ENCODE data around the gene MAP2K7. TPM values are rescaled to one million over a fixed set of nuclear protein-coding genes. Genes with fewer than 3 reads are reported as not detected.

MAP2K7 gene
- total and polyA plus RNA-seq, 4 donors = 14.7 to 34.3 (median 25.0) TPM

GRCh38 chr19:7870571-7871436 is 32.9 kb upstream of the MAP2K7 start:
- intact Hi-C loops (cut with DNase I) = no loop called here
- WGBS, 2 donors = 64 to 69% methylated on average over 11 of the region's 11 CpGs
- Histone ChIP-seq H3K4me3 (ENCODE audit: low read length in 2 of 2) (no peak overlapping the region), H3K36me3 (ENCODE audit: control insufficient read depth in 1 of 2, insufficient read depth in 2 of 2, low read length in 1 of 2) (no peaks in the 10 kb centered on the region), H3K27me3 (ENCODE audit: control insufficient read depth in 1 of 2, insufficient read depth in 2 of 2, low read length in 1 of 2) (peaks cover 0 to 1% of the 10 kb centered on the region in 2 donors), H3K9me3 (ENCODE audit: control insufficient read depth, low read length) (no peaks in the 10 kb centered on the region), H3K4me1 (ENCODE audit: control insufficient read depth in 1 of 2, insufficient read depth in 2 of 2, low read length in 2 of 2) (no peaks in the 10 kb centered on the region), H3K27ac (ENCODE audit: low read depth in 1 of 2, low read length in 2 of 2) (no peak overlapping the region)
- ATAC-seq (ENCODE audit: low FRiP score) (no peak), DNase-seq (peak in 1 of 2 donors; percentile 75)

GRCh38 chr19:7871437-7872305 is 32.0 kb upstream of the MAP2K7 start:
- no peaks in the 10 kb centered on the region for H3K36me3 ChIP-seq (ENCODE audit: control insufficient read depth in 1 of 2, insufficient read depth in 2 of 2, low read length in 1 of 2)
- no peaks in the 10 kb centered on the region for H3K4me1 ChIP-seq (ENCODE audit: control insufficient read depth in 1 of 2, insufficient read depth in 2 of 2, low read length in 2 of 2)
- DNase-seq (peak; percentile 94), ATAC-seq (ENCODE audit: low FRiP score) (peak; percentile 85)
- H3K9me3 ChIP-seq (ENCODE audit: control insufficient read depth, low read length) = no peaks in the 10 kb centered on the region
- no peak overlapping the region for H3K4me3 ChIP-seq (ENCODE audit: low read length in 2 of 2)
- intact Hi-C loops (cut with DNase I) = no loop called here
- no peak overlapping the region for H3K27ac ChIP-seq (ENCODE audit: low read depth in 1 of 2, low read length in 2 of 2)
- peaks cover 0 to 1% of the 10 kb centered on the region in 2 donors for H3K27me3 ChIP-seq (ENCODE audit: control insufficient read depth in 1 of 2, insufficient read depth in 2 of 2, low read length in 1 of 2)
- 7% methylated on average over 30 to 33 of the region's 33 CpGs for WGBS, 2 donors

GRCh38 chr19:7872306-7873204 is 31.1 kb upstream of the MAP2K7 start:
- intact Hi-C loops (cut with DNase I) = no loop called here
- no peak for ATAC-seq (ENCODE audit: low FRiP score)
- H3K4me1 ChIP-seq (ENCODE audit: control insufficient read depth in 1 of 2, insufficient read depth in 2 of 2, low read length in 2 of 2) = no peaks in the 10 kb centered on the region
- no peak overlapping the region for H3K27ac ChIP-seq (ENCODE audit: low read depth in 1 of 2, low read length in 2 of 2)
- peaks cover 0 to 1% of the 10 kb centered on the region in 2 donors for H3K27me3 ChIP-seq (ENCODE audit: control insufficient read depth in 1 of 2, insufficient read depth in 2 of 2, low read length in 1 of 2)
- no peaks in the 10 kb centered on the region for H3K36me3 ChIP-seq (ENCODE audit: control insufficient read depth in 1 of 2, insufficient read depth in 2 of 2, low read length in 1 of 2)
- no peaks in the 10 kb centered on the region for H3K9me3 ChIP-seq (ENCODE audit: control insufficient read depth, low read length)
- WGBS, 2 donors = 53 to 61% methylated on average over 44 to 47 of the region's 47 CpGs
- no peak overlapping the region for H3K4me3 ChIP-seq (ENCODE audit: low read length in 2 of 2)
- no peak for DNase-seq

DNA sequence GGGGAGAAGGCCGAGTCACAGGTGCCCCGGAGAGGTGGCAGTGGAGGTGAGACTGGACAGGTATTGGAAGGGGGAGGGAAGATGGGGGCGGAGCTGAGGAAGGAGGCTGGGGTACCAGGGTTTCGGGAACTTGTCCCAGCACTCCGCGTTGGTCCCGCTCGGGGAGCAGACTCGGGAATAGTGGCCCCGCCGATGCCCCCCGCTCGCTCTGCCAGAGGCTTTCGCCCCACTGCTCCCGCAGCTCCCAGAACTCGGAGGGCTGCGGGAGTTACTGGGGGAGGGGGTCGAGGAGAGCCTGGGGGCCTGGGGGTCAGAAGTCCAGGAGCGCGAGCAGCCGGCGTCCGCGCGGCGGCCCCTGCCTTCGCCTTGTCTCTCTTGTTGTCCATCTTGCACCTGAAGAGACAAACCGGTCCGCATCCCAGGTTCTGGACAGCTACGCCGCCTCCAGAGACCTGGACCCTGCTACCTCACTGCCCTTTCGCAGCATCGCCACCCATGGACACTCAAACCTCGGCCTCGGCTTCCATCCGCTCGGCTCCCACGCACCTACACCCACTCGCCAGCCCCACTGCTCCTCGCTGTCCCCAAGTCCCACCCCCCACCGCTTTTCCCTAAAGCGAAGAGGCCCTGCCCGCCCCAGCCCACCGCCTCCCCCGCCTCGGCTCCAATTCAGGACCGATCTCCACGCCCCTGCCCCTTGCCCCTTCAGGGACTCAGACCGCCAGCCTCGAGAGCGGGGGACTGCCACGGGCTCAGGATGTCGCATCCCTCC is 30.2 kb upstream of the MAP2K7 start:
- Histone ChIP-seq H3K27ac (ENCODE audit: low read depth in 1 of 2, low read length in 2 of 2) (no peak overlapping the region), H3K4me1 (ENCODE audit: control insufficient read depth in 1 of 2, insufficient read depth in 2 of 2, low read length in 2 of 2) (no peaks in the 10 kb centered on the region), H3K9me3 (ENCODE audit: control insufficient read depth, low read length) (no peaks in the 10 kb centered on the region), H3K4me3 (ENCODE audit: low read length in 2 of 2) (no peak overlapping the region), H3K36me3 (ENCODE audit: control insufficient read depth in 1 of 2, insufficient read depth in 2 of 2, low read length in 1 of 2) (no peaks in the 10 kb centered on the region), H3K27me3 (ENCODE audit: control insufficient read depth in 1 of 2, insufficient read depth in 2 of 2, low read length in 1 of 2) (peaks cover 0 to 1% of the 10 kb centered on the region in 2 donors)
- no peak for ATAC-seq (ENCODE audit: low FRiP score)
- WGBS, 2 donors = 14 to 15% methylated on average over 39 to 53 of the region's 53 CpGs
- intact Hi-C loops (cut with DNase I) = no loop called here
- DNase-seq = no peak

DNA sequence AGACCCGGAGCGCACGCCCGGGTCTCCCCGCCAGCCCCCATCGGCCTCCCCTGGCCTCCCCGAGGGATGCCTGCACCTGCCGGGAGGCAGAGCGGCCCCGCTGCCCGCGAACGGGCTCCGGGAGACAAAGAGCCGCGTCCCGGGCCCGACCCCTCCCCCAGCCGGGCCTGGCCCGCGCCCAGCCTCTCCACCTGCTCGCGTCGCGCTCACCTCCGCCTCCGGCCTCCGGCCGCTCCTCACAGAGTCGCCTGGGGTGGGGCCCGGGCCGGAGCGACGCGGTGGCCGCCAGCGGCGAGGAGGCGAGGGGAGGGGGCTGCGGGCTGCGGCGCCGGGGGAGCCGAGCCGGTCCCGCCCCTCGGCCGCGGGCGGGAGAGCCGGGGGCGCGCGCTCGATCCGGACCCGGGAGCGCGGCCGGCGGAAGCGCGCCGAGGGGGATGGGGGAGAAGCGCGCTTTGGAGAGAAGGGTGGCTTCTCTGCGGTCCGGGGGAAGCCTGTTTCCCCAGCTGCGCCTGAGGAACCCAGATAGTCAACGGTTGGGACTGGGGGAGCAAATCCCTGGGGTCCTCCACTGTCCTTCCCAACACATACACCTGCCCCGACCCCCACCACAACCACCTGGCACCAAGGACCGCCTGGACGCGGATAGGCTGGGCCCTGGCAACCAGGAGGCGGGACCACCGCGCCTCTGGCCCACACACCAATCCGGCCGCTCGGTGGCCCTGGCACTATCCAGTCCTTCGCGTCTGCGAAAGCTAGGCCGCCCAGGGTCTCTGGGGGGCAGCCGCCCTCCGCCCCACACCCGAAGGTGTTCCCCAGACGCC is 29.4 kb upstream of the MAP2K7 start, which contains the start of gene PRR36:
PRR36 (minus strand) TSS at position 315 of the 821 bp plus-strand sequence. CDS start 701 bp downstream, outside the sequence.
- no peaks in the 10 kb centered on the region for H3K4me1 ChIP-seq (ENCODE audit: control insufficient read depth in 1 of 2, insufficient read depth in 2 of 2, low read length in 2 of 2)
- H3K27me3 ChIP-seq (ENCODE audit: control insufficient read depth in 1 of 2, insufficient read depth in 2 of 2, low read length in 1 of 2) = peaks cover 0 to 1% of the 10 kb centered on the region in 2 donors
- ATAC-seq (ENCODE audit: low FRiP score) = no peak
- no peaks in the 10 kb centered on the region for H3K9me3 ChIP-seq (ENCODE audit: control insufficient read depth, low read length)
- DNase-seq = no peak
- no peaks in the 10 kb centered on the region for H3K36me3 ChIP-seq (ENCODE audit: control insufficient read depth in 1 of 2, insufficient read depth in 2 of 2, low read length in 1 of 2)
- H3K27ac ChIP-seq (ENCODE audit: low read depth in 1 of 2, low read length in 2 of 2) = no peak within 1 kb of the TSS
- 1 to 2% methylated on average over 49 to 88 of the region's 88 CpGs for WGBS, 2 donors
- intact Hi-C loops (cut with DNase I) = no loop called here
- H3K4me3 ChIP-seq (ENCODE audit: low read length in 2 of 2) = no peak within 1 kb of the TSS

DNA sequence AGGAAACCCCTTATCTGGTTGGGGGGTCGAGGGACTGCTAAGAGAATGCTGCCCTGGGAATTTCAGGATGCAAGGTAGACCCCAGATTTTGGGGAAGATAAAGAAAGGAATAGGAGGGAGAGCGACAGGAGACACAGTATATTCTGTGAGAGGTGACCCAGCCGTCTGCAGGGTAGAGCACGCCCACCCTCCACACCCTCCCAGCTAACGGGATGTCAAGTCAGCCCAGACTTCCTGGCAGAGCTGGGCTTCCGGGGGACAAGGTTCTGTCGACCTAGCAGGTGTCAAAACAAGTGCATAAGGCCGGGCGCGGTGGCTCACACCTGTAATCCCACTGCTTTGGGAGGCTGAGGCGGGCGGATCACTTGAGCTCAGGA is 28.8 kb upstream of the MAP2K7 start:
- ATAC-seq (ENCODE audit: low FRiP score) (no peak), DNase-seq (no peak)
- no peaks in the 10 kb centered on the region for H3K9me3 ChIP-seq (ENCODE audit: control insufficient read depth, low read length)
- no peak overlapping the region for H3K4me3 ChIP-seq (ENCODE audit: low read length in 2 of 2)
- intact Hi-C loops (cut with DNase I) = no loop called here
- no peak overlapping the region for H3K27ac ChIP-seq (ENCODE audit: low read depth in 1 of 2, low read length in 2 of 2)
- H3K4me1 ChIP-seq (ENCODE audit: control insufficient read depth in 1 of 2, insufficient read depth in 2 of 2, low read length in 2 of 2) = no peaks in the 10 kb centered on the region
- peaks cover 0 to 1% of the 10 kb centered on the region in 2 donors for H3K27me3 ChIP-seq (ENCODE audit: control insufficient read depth in 1 of 2, insufficient read depth in 2 of 2, low read length in 1 of 2)
- no peaks in the 10 kb centered on the region for H3K36me3 ChIP-seq (ENCODE audit: control insufficient read depth in 1 of 2, insufficient read depth in 2 of 2, low read length in 1 of 2)
- 46 to 50% methylated on average over 12 of the region's 12 CpGs for WGBS, 2 donors

DNA sequence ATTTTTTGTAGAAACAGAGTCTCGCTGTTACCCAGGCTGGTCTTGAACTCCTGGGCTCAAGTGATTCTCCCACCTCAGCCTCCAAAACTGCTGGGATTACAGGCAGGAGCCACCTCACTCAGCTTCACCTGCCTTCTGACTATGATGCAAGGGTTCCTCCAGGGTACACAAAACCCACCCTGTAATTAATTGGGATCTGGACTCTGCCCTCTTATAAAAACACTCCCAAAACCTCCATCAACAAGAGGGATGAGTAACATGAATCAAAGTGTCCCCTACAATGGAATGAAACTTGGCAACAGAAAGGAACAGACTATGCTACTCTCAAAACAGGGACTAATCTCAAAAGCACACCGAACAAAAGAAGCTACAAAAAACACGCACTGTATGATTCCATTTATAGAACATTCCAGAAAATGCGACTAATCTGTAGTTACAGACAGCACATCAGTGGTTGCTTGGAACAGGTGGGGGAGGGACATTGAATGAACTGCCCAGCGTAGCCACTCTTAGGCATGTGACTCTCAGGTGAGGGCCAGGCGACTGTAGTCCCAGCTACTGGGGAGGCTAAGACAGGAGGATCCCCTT is 26.3 kb upstream of the MAP2K7 start:
- Histone ChIP-seq H3K27ac (ENCODE audit: low read depth in 1 of 2, low read length in 2 of 2) (no peak overlapping the region), H3K4me1 (ENCODE audit: control insufficient read depth in 1 of 2, insufficient read depth in 2 of 2, low read length in 2 of 2) (no peaks in the 10 kb centered on the region), H3K9me3 (ENCODE audit: control insufficient read depth, low read length) (no peaks in the 10 kb centered on the region), H3K36me3 (ENCODE audit: control insufficient read depth in 1 of 2, insufficient read depth in 2 of 2, low read length in 1 of 2) (no peaks in the 10 kb centered on the region), H3K4me3 (ENCODE audit: low read length in 2 of 2) (no peak overlapping the region), H3K27me3 (ENCODE audit: control insufficient read depth in 1 of 2, insufficient read depth in 2 of 2, low read length in 1 of 2) (peaks cover 0 to 1% of the 10 kb centered on the region in 2 donors)
- ATAC-seq (ENCODE audit: low FRiP score) (no peak), DNase-seq (no peak)
- intact Hi-C loops (cut with DNase I) = no loop called here
- 41 to 47% methylated on average over 6 of the region's 6 CpGs for WGBS, 2 donors
